Stimulated activated naive CD4-positive, alpha-beta T cell (primary cell): ENCODE results near the gene RAB15.
A peak's percentile ranks its signal among the peaks of the same experiment; 100 is the strongest.
"Not testable (repeated sequence)": the region's sequence is repeated elsewhere in the genome, so short reads cannot be mapped to it uniquely, and the experiment has no call there.

ENCODE experiments used
- DNase-seq, 6 experiments: peaks; one replicate each; lab custom pipeline; 2025; lab: John Stamatoyannopoulos, UW

RAB15 gene

GRCh38 chr14:64937821-64938193 is 34.3 kb downstream of the RAB15 start:
- no peak for DNase-seq

GRCh38 chr14:64937171-64937820 is 34.8 kb downstream of the RAB15 start:
- no peak for DNase-seq

- DNase-seq, result no peak
Observed at GRCh38 chr14:64935508-64935907, 36.6 kb downstream of the RAB15 start.

- DNase-seq, result no peak
Observed at GRCh38 chr14:64934338-64934929, 37.7 kb downstream of the RAB15 start.

- no peak for DNase-seq
Observed at GRCh38 chr14:64932231-64932630, 39.9 kb downstream of the RAB15 start.

- DNase-seq, result no peak
Observed at GRCh38 chr14:64931123-64931522, 41.0 kb downstream of the RAB15 start.

- no peak for DNase-seq
Observed at GRCh38 chr14:64930085-64930843, 41.9 kb downstream of the RAB15 start.

GRCh38 chr14:64929014-64929359 is 43.1 kb downstream of the RAB15 start:
- DNase-seq, result peak in 1 of 6 experiments; percentile 3

- DNase-seq, result peak in 3 of 6 experiments; percentile 73 to 80 (median 80)
Observed at GRCh38 chr14:64928239-64929013, 43.7 kb downstream of the RAB15 start.

GRCh38 chr14:64927031-64927430 is 45.1 kb downstream of the RAB15 start:
- no peak for DNase-seq

GRCh38 chr14:64926398-64926995 is 45.6 kb downstream of the RAB15 start:
- DNase-seq, result no peak

GRCh38 chr14:64923015-64923414 is 49.1 kb downstream of the RAB15 start:
- no peak for DNase-seq

GRCh38 chr14:64920465-64920864 is 51.7 kb downstream of the RAB15 start:
- DNase-seq, result no peak

GRCh38 chr14:64919618-64920017 is 52.5 kb downstream of the RAB15 start:
- no peak for DNase-seq

GRCh38 chr14:64919215-64919614 is 52.9 kb downstream of the RAB15 start:
- DNase-seq, result no peak

- DNase-seq, result no peak
Observed at GRCh38 chr14:64918216-64918615, 53.9 kb downstream of the RAB15 start.

- no peak for DNase-seq
Observed at GRCh38 chr14:64915797-64916196, 56.3 kb downstream of the RAB15 start.

- DNase-seq, result no peak
Observed at GRCh38 chr14:64915029-64915424, 57.1 kb downstream of the RAB15 start.

GRCh38 chr14:64914237-64915028 is 57.7 kb downstream of the RAB15 start, which contains the start of gene CHURC1:
CHURC1 (plus strand) TSS chr14:64914455; CDS start chr14:64914496, 41 bp downstream.
- DNase-seq, result peak; percentile 90 to 99 (median 94)

- not testable (repeated sequence) for DNase-seq
Observed at GRCh38 chr14:64913477-64913876, 58.7 kb downstream of the RAB15 start.

- DNase-seq, result no peak
Observed at GRCh38 chr14:64912261-64912660, 59.9 kb downstream of the RAB15 start.
